Esophagus squamous epithelium (tissue), 5 donors: ENCODE data around the gene MAP6. TPM values are rescaled to one million over a fixed set of nuclear protein-coding genes. Genes with fewer than 3 reads are reported as not detected.

Experiments used
- DNase-seq: peaks from one replicate; lab custom pipeline; 2025; lab: John Stamatoyannopoulos, UW
- H3K27ac ChIP-seq, 4 donors: fragments of 200-600 bp; sonication (generic); one replicate each; pipeline ENCODE4 v1.5.1; 2016 to 2019; ENCODE audit warnings: mild to moderate bottlenecking in 1 of 4
- H3K27me3 ChIP-seq, 4 donors: fragments of 200-600 bp; sonication (generic); 1 replicate in 3 of 4; 2 replicates in 1 of 4; pipeline versions ENCODE4 v1.5.1 to v1.6.0; 2017 to 2021; ENCODE audit warnings: antibody characterized with exemption in 1 of 4
- H3K36me3 ChIP-seq, 3 donors: fragments of 200-600 bp; sonication (generic); one replicate each; pipeline ENCODE4 v1.5.1; 2016 to 2019
- H3K4me1 ChIP-seq, 3 donors: fragments of 200-600 bp; sonication (generic); one replicate each; pipeline ENCODE4 v1.5.1; 2017 to 2019
- H3K4me3 ChIP-seq, 4 donors: fragments of 200-600 bp; sonication (generic); 1 replicate in 3 of 4; 2 replicates in 1 of 4; pipeline ENCODE4 v1.5.1; 2016 to 2019; ENCODE audit warnings: mild to moderate bottlenecking in 2 of 4, moderate library complexity in 1 of 4
- H3K9me3 ChIP-seq, 3 donors: fragments of 200-600 bp; sonication (generic); one replicate each; pipeline ENCODE4 v1.5.1; 2016 to 2019
- CTCF ChIP-seq, 6 experiments: fragments of 450-650 bp in 4 of 6; fragments of 200-600 bp in 2 of 6; sonication (generic) in 2 of 6; IDR thresholded peaks; one replicate each; pipeline ENCODE4 v1.5.1; 2016 to 2019; ENCODE audit warnings: antibody characterized with exemption in 6 of 6, mild to moderate bottlenecking in 4 of 6, moderate library complexity in 4 of 6
- POLR2A ChIP-seq, 4 donors: fragments of 450-650 bp; IDR thresholded peaks; one replicate each; pipeline ENCODE4 v1.6.1; 2017; ENCODE audit warnings: antibody characterized with exemption in 4 of 4, mild to moderate bottlenecking in 4 of 4, moderate library complexity in 3 of 4
- whole genome bisulfite sequencing, 2 donors: methylation state at CpG; one replicate each; pipeline ENCODE4 v1.1.5; 2018; 5-methylcytosine and 5-hydroxymethylcytosine counted together
- intact Hi-C: fragments of 100-400 bp; cut with DNase I; formaldehyde crosslinking; loops from one replicate; pipeline ENCODE4 v1.15.0; 2022
- total RNA-seq, 4 donors: library from RNA; depleted of rRNA; stranded (reverse); fragments of >200 nt; gene quantifications; one replicate each; pipeline ENCODE4 v1.1.0, GENCODE V29; 2016
- donor health status: DM: yes; HTN: yes; CAD: no.

Gene MAP6
- total RNA-seq, 4 donors from 2014 or later, result 0.18 to 3.6 (median 0.34) TPM

GRCh38 chr11:75574698-75575602 lies 93.9 kb downstream of the MAP6 start:
- Histone ChIP-seq H3K4me3 (no peak overlapping the region), H3K9me3 (no peaks in the 10 kb centered on the region), H3K36me3 (peaks cover 0 to 44% (median 13%) of the 10 kb centered on the region in 3 donors), H3K27me3 (no peaks in the 10 kb centered on the region), H3K4me1 (peaks cover 0 to 45% (median 7%) of the 10 kb centered on the region in 3 donors), H3K27ac (no peak overlapping the region)
- WGBS, 2 donors, result 58% methylated on average over 10 of the region's 12 CpGs; no CpG with 5 or more reads in 1 of the 2 donors
- no peak for DNase-seq
- intact Hi-C loops, result no loop called here
- TF ChIP-seq POLR2A (IDR thresholded peaks at IDR 0.05) (no peak), CTCF (IDR thresholded peaks at IDR 0.05) (no peak)

- Histone ChIP-seq H3K36me3 (peaks cover 0 to 66% (median 33%) of the 10 kb centered on the region in 3 donors), H3K27ac (no peak overlapping the region), H3K4me3 (no peak overlapping the region), H3K4me1 (peaks cover 0 to 64% (median 9%) of the 10 kb centered on the region in 3 donors), H3K27me3 (no peaks in the 10 kb centered on the region), H3K9me3 (no peaks in the 10 kb centered on the region)
- no peak for DNase-seq
- intact Hi-C loops, result no loop called here
- TF ChIP-seq CTCF (IDR thresholded peaks at IDR 0.05) (no peak), POLR2A (IDR thresholded peaks at IDR 0.05) (no peak)
- 66 to 72% methylated on average over 8 of the region's 8 CpGs for WGBS, 2 donors
These were observed 96.1 kb downstream of the MAP6 start for GRCh38 chr11:75572744-75573143.

- Histone ChIP-seq H3K4me3 (no peak overlapping the region), H3K4me1 (peaks cover 0 to 65% (median 11%) of the 10 kb centered on the region in 3 donors), H3K27ac (peak overlapping the region in 2 of 4 donors; percentile 2 to 40), H3K9me3 (no peaks in the 10 kb centered on the region), H3K36me3 (peaks cover 10 to 78% (median 43%) of the 10 kb centered on the region in 3 donors), H3K27me3 (no peaks in the 10 kb centered on the region)
- TF ChIP-seq POLR2A (IDR thresholded peaks at IDR 0.05) (no peak), CTCF (IDR thresholded peaks at IDR 0.05) (no peak)
- intact Hi-C loops, result no loop called here
- 74 to 84% methylated on average over 6 to 7 of the region's 14 CpGs for WGBS, 2 donors
- no peak for DNase-seq
These were observed 97.2 kb downstream of the MAP6 start for GRCh38 chr11:75571625-75572024.

GRCh38 chr11:75570559-75571139 lies 98.2 kb downstream of the MAP6 start:
- Histone ChIP-seq H3K4me1 (peaks cover 9 to 66% (median 19%) of the 10 kb centered on the region in 3 donors), H3K27me3 (no peaks in the 10 kb centered on the region), H3K4me3 (no peak overlapping the region), H3K27ac (peak overlapping the region in 2 of 4 donors; percentile 7 to 40), H3K9me3 (no peaks in the 10 kb centered on the region), H3K36me3 (peaks cover 11 to 84% (median 46%) of the 10 kb centered on the region in 3 donors)
- DNase-seq, result no peak
- no peak for TF ChIP-seq POLR2A (IDR thresholded peaks at IDR 0.05)
- TF ChIP-seq CTCF (IDR thresholded peaks at IDR 0.05), result no peak
- intact Hi-C loops, result no loop called here
- WGBS, 2 donors, result 52 to 70% methylated on average over 5 to 6 of the region's 9 CpGs
